HEK293 (cell line): ENCODE results near the gene ARHGAP6.

ENCODE experiments used
- CTCF ChIA-PET: fragments of 350-600 bp; formaldehyde crosslinking; extraction: SDS; loops from one replicate; lab custom pipeline; 2021; ENCODE audit warnings: antibody characterized with exemption; lab: Yijun Ruan, JAX
- POLR2A ChIA-PET: fragments of 300-600 bp; formaldehyde crosslinking; extraction: SDS; loops from one replicate; lab custom pipeline; 2020; ENCODE audit warnings: antibody characterized with exemption, inconsistent platforms; lab: Yijun Ruan, JAX
- H3K27ac ChIP-seq: fragments of 200-500 bp; sonication (Bioruptor generic); 2 replicates; pipeline ENCODE4 v1.5.1; 2014; ENCODE audit warnings: low read depth, low read length, control low read depth, inconsistent platforms; ENCODE audit errors: extremely low read depth
- H3K36me3 ChIP-seq, 2 experiments: fragments of 200-500 bp in 1 of 2; sonication (Bioruptor generic) in 1 of 2; 1 replicate in 1 of 2; 2 replicates in 1 of 2; pipeline ENCODE4 v1.5.1; 2014 to 2017; ENCODE audit warnings: inconsistent platforms in 2 of 2, low read length in 2 of 2; ENCODE audit not compliant: control insufficient read depth in 2 of 2, insufficient read depth in 1 of 2
- H3K4me1 ChIP-seq: fragments of 200-500 bp; sonication (Bioruptor generic); 2 replicates; pipeline ENCODE4 v1.5.1; 2014; ENCODE audit warnings: mild to moderate bottlenecking, low read length, inconsistent platforms; ENCODE audit not compliant: control insufficient read depth, insufficient read depth
- H3K4me3 ChIP-seq: 2 replicates; pipeline ENCODE4 v1.5.1; 2011; ENCODE audit warnings: low read depth, mild to moderate bottlenecking, control low read depth, low read length, moderate library complexity
- H3K9me3 ChIP-seq: fragments of 200-500 bp; sonication (Bioruptor generic); 2 replicates; pipeline ENCODE4 v1.5.1; 2014; ENCODE audit warnings: low read depth, low read length, inconsistent platforms; ENCODE audit not compliant: control insufficient read depth, insufficient read depth
- BCL6B ChIP-seq: fragments of 450-650 bp; formaldehyde crosslinking; IDR thresholded peaks from 2 replicates; pipeline ENCODE4 v1.5.1; 2017; ENCODE audit warnings: missing biosample characterization, missing genetic modification characterization
- ELK4 ChIP-seq: IDR thresholded peaks from 2 replicates; pipeline ENCODE4 v1.6.1; 2011; ENCODE audit warnings: mild to moderate bottlenecking, low read depth, low read length, borderline replicate concordance
- GLIS1 ChIP-seq: fragments of 450-650 bp; formaldehyde crosslinking; IDR thresholded peaks from 2 replicates; pipeline ENCODE4 v1.5.1; 2016; ENCODE audit warnings: missing biosample characterization, missing genetic modification characterization
- HOXC10 ChIP-seq: sonication (generic); formaldehyde crosslinking; IDR thresholded peaks from 2 replicates; pipeline ENCODE4 v1.8.1; 2023; ENCODE audit warnings: mild to moderate bottlenecking, missing genetic modification reagents
- KLF7 ChIP-seq: fragments of 450-650 bp; formaldehyde crosslinking; IDR thresholded peaks from 2 replicates; pipeline ENCODE4 v1.5.1; 2016; ENCODE audit warnings: missing biosample characterization, missing genetic modification characterization, borderline replicate concordance
- MYNN ChIP-seq: fragments of 450-650 bp; formaldehyde crosslinking; IDR thresholded peaks from 2 replicates; pipeline ENCODE4 v1.5.1; 2016; ENCODE audit warnings: missing biosample characterization, missing genetic modification characterization, borderline replicate concordance
- SCRT2 ChIP-seq: fragments of 450-650 bp; formaldehyde crosslinking; IDR thresholded peaks from 2 replicates; pipeline ENCODE4 v1.5.1; 2016; ENCODE audit warnings: missing biosample characterization, missing genetic modification characterization
- SP7 ChIP-seq: fragments of 450-650 bp; formaldehyde crosslinking; IDR thresholded peaks from 2 replicates; pipeline ENCODE4 v1.5.1; 2016; ENCODE audit warnings: missing biosample characterization, missing genetic modification characterization
- YY1 ChIP-seq: fragments of 450-650 bp; formaldehyde crosslinking; IDR thresholded peaks from 2 replicates; pipeline ENCODE4 v1.5.1; 2018; ENCODE audit warnings: missing biosample characterization, missing genetic modification characterization
- ZBTB11 ChIP-seq: fragments of 450-650 bp; formaldehyde crosslinking; conservative IDR thresholded peaks from 2 replicates; pipeline ENCODE4 v1.5.1; 2016; ENCODE audit warnings: low read depth, missing biosample characterization, missing genetic modification characterization
- ZBTB21 ChIP-seq: fragments of 450-650 bp; formaldehyde crosslinking; IDR thresholded peaks from 2 replicates; pipeline ENCODE4 v1.5.1; 2017; ENCODE audit warnings: missing biosample characterization, missing genetic modification characterization
- ZNF133 ChIP-seq: fragments of 450-650 bp; formaldehyde crosslinking; IDR thresholded peaks from 2 replicates; pipeline ENCODE4 v1.5.1; 2016; ENCODE audit warnings: missing biosample characterization, missing genetic modification characterization
- ZNF157 ChIP-seq: fragments of 450-650 bp; formaldehyde crosslinking; IDR thresholded peaks from 2 replicates; pipeline ENCODE4 v1.5.1; 2016; ENCODE audit warnings: missing biosample characterization, missing genetic modification characterization
- ZNF16 ChIP-seq: fragments of 450-650 bp; formaldehyde crosslinking; IDR thresholded peaks from 2 replicates; pipeline ENCODE4 v1.5.1; 2016; ENCODE audit warnings: low read depth, missing biosample characterization, missing genetic modification characterization
- ZNF174 ChIP-seq: fragments of 450-650 bp; formaldehyde crosslinking; IDR thresholded peaks from 2 replicates; pipeline ENCODE4 v1.5.0; 2017; ENCODE audit warnings: missing biosample characterization, mild to moderate bottlenecking, missing genetic modification characterization
- ZNF175 ChIP-seq: fragments of 450-650 bp; formaldehyde crosslinking; IDR thresholded peaks from 2 replicates; pipeline ENCODE4 v1.5.1; 2016; ENCODE audit warnings: missing biosample characterization, missing genetic modification characterization
- ZNF280D ChIP-seq: fragments of 450-650 bp; formaldehyde crosslinking; IDR thresholded peaks from 2 replicates; pipeline ENCODE4 v1.5.1; 2016; ENCODE audit warnings: missing biosample characterization, missing genetic modification characterization
- ZNF324 ChIP-seq: fragments of 450-650 bp; formaldehyde crosslinking; IDR thresholded peaks from 2 replicates; pipeline ENCODE4 v1.5.1; 2016; ENCODE audit warnings: missing biosample characterization, missing genetic modification characterization
- ZNF394 ChIP-seq: fragments of 450-650 bp; formaldehyde crosslinking; IDR thresholded peaks from 2 replicates; pipeline ENCODE4 v1.5.1; 2016; ENCODE audit warnings: missing biosample characterization, missing genetic modification characterization, mild to moderate bottlenecking, moderate library complexity, borderline replicate concordance
- ZNF416 ChIP-seq: fragments of 450-650 bp; formaldehyde crosslinking; IDR thresholded peaks from 2 replicates; pipeline ENCODE4 v1.5.1; 2016; ENCODE audit warnings: missing biosample characterization, missing genetic modification characterization
- ZNF426 ChIP-seq: fragments of 450-650 bp; formaldehyde crosslinking; IDR thresholded peaks from 2 replicates; pipeline ENCODE4 v1.5.1; 2017; ENCODE audit warnings: missing biosample characterization, missing genetic modification characterization, mild to moderate bottlenecking, inconsistent platforms, moderate library complexity
- ZNF529 ChIP-seq: fragments of 450-650 bp; formaldehyde crosslinking; IDR thresholded peaks from 2 replicates; pipeline ENCODE4 v1.5.1; 2017; ENCODE audit warnings: missing genetic modification characterization, missing biosample characterization; ENCODE audit not compliant: insufficient replicate concordance
- ZNF561 ChIP-seq: fragments of 450-650 bp; IDR thresholded peaks from 2 replicates; pipeline ENCODE4 v1.5.1; 2018; ENCODE audit warnings: missing biosample characterization, missing genetic modification characterization, borderline replicate concordance
- ZNF596 ChIP-seq: fragments of 450-650 bp; IDR thresholded peaks from 2 replicates; pipeline ENCODE4 v1.5.0; 2018; ENCODE audit warnings: missing biosample characterization, mild to moderate bottlenecking, missing genetic modification characterization, moderate library complexity
- ZNF776 ChIP-seq: fragments of 450-650 bp; formaldehyde crosslinking; IDR thresholded peaks from 2 replicates; pipeline ENCODE4 v1.5.0; 2017; ENCODE audit warnings: missing biosample characterization, missing genetic modification characterization, borderline replicate concordance
- ZNF791 ChIP-seq: fragments of 450-650 bp; formaldehyde crosslinking; IDR thresholded peaks from 2 replicates; pipeline ENCODE4 v1.5.1; 2016; ENCODE audit warnings: missing biosample characterization, missing genetic modification characterization
- ZSCAN16 ChIP-seq: fragments of 450-650 bp; formaldehyde crosslinking; IDR thresholded peaks from 2 replicates; pipeline ENCODE4 v1.5.1; 2016; ENCODE audit warnings: missing biosample characterization, missing genetic modification characterization

Gene ARHGAP6

GRCh38 chrX:11438380-11438723 is 227.4 kb downstream of the ARHGAP6 start:
- Histone ChIP-seq H3K4me3 (no peak overlapping the region), H3K9me3 (no peaks in the 10 kb centered on the region), H3K4me1 (no peaks in the 10 kb centered on the region), H3K36me3 (no peaks in the 10 kb centered on the region), H3K27ac (no peak overlapping the region)
- CTCF ChIA-PET, result no interaction called here
- no peak for TF ChIP-seq ZNF16 (tag by site-specific recombination)
- no peak for TF ChIP-seq KLF7 (tag by site-specific recombination)
- no peak for TF ChIP-seq SP7
- TF ChIP-seq HOXC10 (CRISPR knock-in tag), result no peak
- no peak for TF ChIP-seq YY1 (tag by site-specific recombination)
- TF ChIP-seq ZNF175 (tag by site-specific recombination), result no peak
- no peak for TF ChIP-seq ZNF324 (tag by site-specific recombination)
- TF ChIP-seq ZNF596, result no peak
- no peak for TF ChIP-seq ZNF529 (tag by site-specific recombination)
- no peak for TF ChIP-seq ZNF426
- no peak for TF ChIP-seq GLIS1 (tag by site-specific recombination)
- no peak for TF ChIP-seq MYNN (tag by site-specific recombination)
- TF ChIP-seq ZNF416, result no peak
- POLR2A ChIA-PET, result no interaction called here

GRCh38 chrX:11437642-11438379 is 227.9 kb downstream of the ARHGAP6 start:
- H3K4me3 ChIP-seq, result no peak overlapping the region
- no peaks in the 10 kb centered on the region for H3K36me3 ChIP-seq
- no peak for TF ChIP-seq ZNF791 (tag by site-specific recombination)
- no peak for TF ChIP-seq ZNF174 (tag by site-specific recombination)
- TF ChIP-seq ZBTB21, result no peak
- TF ChIP-seq ZNF133, result no peak
- no peak for TF ChIP-seq ZNF280D (tag by site-specific recombination)
- no peak for TF ChIP-seq ZBTB11 (tag by site-specific recombination)
- no peak for TF ChIP-seq SCRT2 (tag by site-specific recombination)
- TF ChIP-seq ZNF776, result no peak
- TF ChIP-seq ELK4, result no peak
- TF ChIP-seq ZNF394 (tag by site-specific recombination), result no peak
- TF ChIP-seq ZNF157 (tag by site-specific recombination), result no peak
- no peak for TF ChIP-seq BCL6B (tag by site-specific recombination)
- no peak for TF ChIP-seq ZSCAN16 (tag by site-specific recombination)
- no peak for TF ChIP-seq ZNF561 (tag by site-specific recombination)
- H3K9me3 ChIP-seq, result no peaks in the 10 kb centered on the region
- H3K27ac ChIP-seq, result no peak overlapping the region
- ChIA-PET CTCF (interaction anchor here (0.5 kb wide), 1 partner anchor 67 kb away, joined by 3 read pairs; no protein-coding TSS in a partner anchor), POLR2A (no interaction called here)
- no peaks in the 10 kb centered on the region for H3K4me1 ChIP-seq
